ENCODE results near the gene ATAD3A. TPM values are rescaled to one million over a fixed set of nuclear protein-coding genes. Genes with fewer than 3 reads are reported as not detected.

The ATAD3A gene
- total and polyA plus RNA-seq, 12 donors: 7.8 to 46.3 (median 28.7) TPM

DNA sequence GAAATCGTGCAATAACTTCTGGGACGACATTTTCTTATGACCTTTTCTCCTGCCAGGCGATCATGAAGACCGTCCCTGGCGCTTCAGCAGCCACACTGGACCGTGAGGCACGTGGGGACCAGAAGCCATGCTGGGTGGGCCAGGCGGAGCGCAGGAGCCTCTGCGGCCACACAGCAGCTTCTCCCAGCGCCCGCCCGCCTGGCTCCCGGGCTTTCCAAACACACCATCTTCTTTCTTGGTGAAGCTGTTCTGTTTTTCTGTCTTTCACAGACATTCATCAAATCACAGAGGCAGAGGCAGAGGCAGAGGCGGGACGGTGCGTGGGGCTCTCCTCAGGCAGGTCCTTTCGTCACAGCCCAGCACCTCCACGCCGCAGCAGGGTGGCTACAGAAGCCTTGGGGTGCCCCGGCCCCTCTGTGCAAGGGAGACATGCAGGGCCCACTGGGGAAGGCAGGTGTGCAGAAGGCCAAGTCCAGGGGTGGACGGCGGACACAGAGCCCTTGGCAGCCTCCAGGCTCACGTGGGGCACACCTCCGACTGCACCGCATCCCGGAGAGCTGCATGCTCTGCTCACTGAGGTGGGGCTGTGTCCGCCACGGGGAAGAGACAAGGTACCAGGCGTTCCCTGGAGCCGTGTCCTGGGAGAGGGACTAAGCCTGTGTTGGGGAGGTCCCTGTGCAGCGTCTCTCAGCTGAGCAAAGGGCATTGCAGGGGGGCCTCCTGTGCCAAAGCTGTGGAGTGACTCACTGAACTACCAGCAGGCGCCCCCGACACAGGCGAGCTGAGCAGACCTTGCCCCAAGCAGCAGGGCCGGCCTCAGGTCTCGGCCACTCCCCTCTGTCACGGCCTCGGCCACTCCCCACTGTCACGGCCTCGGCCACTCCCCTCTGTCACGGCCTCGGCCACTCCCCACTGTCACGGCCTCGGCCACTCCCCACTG lies 31.1 kb downstream of the ATAD3A start:
- 52 to 66% (median 57%) methylated on average over 23 to 45 of the region's 45 CpGs for WGBS, 4 donors
- Histone ChIP-seq H3K4me3 (no peak overlapping the region), H3K27me3 (no peaks in the 10 kb centered on the region)

DNA sequence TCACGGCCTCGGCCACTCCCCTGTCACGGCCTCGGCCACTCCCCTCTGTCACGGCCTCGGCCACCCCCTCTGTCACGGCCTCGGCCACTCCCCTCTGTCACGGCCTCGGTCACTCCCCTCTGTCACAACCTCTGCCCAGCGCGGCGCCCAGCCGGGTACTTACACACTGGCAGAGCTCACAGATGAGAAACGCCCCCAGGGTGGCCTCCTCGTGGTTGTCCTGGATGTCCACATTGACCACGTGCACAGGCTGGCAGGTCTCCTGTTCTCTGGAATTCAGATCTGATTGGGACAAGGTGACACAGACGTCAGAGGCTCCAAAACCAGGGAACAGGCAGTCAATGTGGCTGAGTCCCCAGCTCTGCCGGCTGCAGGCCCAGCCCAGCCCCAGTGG lies 31.7 kb downstream of the ATAD3A start:
- Histone ChIP-seq H3K36me3 (replicated peaks in 1 of 2) (peaks cover 0 to 3% of the 10 kb centered on the region in 2 donors), H3K4me3 (no peak overlapping the region), H3K27ac (peak overlapping the region in 4 of 5 donors; percentile 13 to 95 (median 74)), H3K9me3 (replicated peaks in 1 of 3) (no peaks in the 10 kb centered on the region), H3K4me1 (replicated peaks in 1 of 2) (peaks cover 19 to 23% of the 10 kb centered on the region in 2 donors), H3K27me3 (no peaks in the 10 kb centered on the region)
- DNase-seq: peak; percentile 93 to 99 (median 98)
- TF ChIP-seq, protein P1, sequence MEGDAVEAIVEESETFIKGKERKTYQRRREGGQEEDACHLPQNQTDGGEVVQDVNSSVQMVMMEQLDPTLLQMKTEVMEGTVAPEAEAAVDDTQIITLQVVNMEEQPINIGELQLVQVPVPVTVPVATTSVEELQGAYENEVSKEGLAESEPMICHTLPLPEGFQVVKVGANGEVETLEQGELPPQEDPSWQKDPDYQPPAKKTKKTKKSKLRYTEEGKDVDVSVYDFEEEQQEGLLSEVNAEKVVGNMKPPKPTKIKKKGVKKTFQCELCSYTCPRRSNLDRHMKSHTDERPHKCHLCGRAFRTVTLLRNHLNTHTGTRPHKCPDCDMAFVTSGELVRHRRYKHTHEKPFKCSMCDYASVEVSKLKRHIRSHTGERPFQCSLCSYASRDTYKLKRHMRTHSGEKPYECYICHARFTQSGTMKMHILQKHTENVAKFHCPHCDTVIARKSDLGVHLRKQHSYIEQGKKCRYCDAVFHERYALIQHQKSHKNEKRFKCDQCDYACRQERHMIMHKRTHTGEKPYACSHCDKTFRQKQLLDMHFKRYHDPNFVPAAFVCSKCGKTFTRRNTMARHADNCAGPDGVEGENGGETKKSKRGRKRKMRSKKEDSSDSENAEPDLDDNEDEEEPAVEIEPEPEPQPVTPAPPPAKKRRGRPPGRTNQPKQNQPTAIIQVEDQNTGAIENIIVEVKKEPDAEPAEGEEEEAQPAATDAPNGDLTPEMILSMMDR (IDR thresholded peaks at IDR 0.05): no peak
- TF ChIP-seq POLR2A (IDR thresholded peaks at IDR 0.05): peak in 1 of 2 donors; percentile 80
- intact Hi-C loops (cut with DNase I): no loop called here
- WGBS, 4 donors: 38 to 65% (median 42%) methylated on average over 11 to 19 of the region's 19 CpGs

More for the DNA sequence above, 31.1 kb downstream of the ATAD3A start:
- TF ChIP-seq POLR2A (IDR thresholded peaks at IDR 0.05): no peak
- TF ChIP-seq, protein P1 (IDR thresholded peaks at IDR 0.05): peak in 1 of 6 experiments; percentile 10
- Histone ChIP-seq H3K27ac (peak overlapping the region; percentile 13 to 95 (median 69)), H3K36me3 (replicated peaks in 1 of 2) (peaks cover 0 to 3% of the 10 kb centered on the region in 2 donors), H3K9me3 (replicated peaks in 1 of 3) (no peaks in the 10 kb centered on the region), H3K4me1 (replicated peaks in 1 of 2) (peaks cover 19 to 23% of the 10 kb centered on the region in 2 donors)
- peak; percentile 64 to 79 (median 73) for DNase-seq
- intact Hi-C loops (cut with DNase I): no loop called here

DNA sequence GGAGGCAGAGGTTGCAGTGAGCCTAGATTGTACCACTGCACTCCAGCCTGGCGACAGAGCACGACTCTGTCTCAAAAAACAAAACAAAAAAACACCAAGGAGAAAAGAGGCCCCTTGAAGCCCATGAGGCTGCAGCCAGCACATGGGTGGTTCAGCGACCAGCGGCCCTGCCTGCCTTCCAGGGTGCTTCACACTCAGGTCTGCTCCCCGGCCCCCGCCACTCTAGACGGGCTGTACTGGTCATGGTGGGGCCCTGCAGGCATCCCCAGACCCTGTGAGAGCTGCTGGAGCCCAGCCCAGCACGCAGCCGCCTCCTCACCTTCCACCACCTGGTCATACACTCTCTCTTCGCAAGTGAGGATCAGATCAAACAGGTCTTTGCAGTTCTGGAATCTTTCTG lies 32.6 kb downstream of the ATAD3A start:
- Histone ChIP-seq H3K27ac (peak overlapping the region in 1 of 5 donors; percentile 95), H3K4me1 (replicated peaks in 1 of 2) (peaks cover 14 to 16% of the 10 kb centered on the region in 2 donors), H3K4me3 (no peak overlapping the region), H3K36me3 (replicated peaks in 1 of 2) (peaks cover 0 to 3% of the 10 kb centered on the region in 2 donors), H3K9me3 (replicated peaks in 1 of 3) (no peaks in the 10 kb centered on the region), H3K27me3 (no peaks in the 10 kb centered on the region)
- DNase-seq: no peak
- TF ChIP-seq, protein P1 (IDR thresholded peaks at IDR 0.05): no peak
- no peak for TF ChIP-seq POLR2A (IDR thresholded peaks at IDR 0.05)
- intact Hi-C loops (cut with DNase I): no loop called here
- WGBS, 4 donors: 87 to 96% (median 94%) methylated on average over 5 to 10 of the region's 10 CpGs

DNA sequence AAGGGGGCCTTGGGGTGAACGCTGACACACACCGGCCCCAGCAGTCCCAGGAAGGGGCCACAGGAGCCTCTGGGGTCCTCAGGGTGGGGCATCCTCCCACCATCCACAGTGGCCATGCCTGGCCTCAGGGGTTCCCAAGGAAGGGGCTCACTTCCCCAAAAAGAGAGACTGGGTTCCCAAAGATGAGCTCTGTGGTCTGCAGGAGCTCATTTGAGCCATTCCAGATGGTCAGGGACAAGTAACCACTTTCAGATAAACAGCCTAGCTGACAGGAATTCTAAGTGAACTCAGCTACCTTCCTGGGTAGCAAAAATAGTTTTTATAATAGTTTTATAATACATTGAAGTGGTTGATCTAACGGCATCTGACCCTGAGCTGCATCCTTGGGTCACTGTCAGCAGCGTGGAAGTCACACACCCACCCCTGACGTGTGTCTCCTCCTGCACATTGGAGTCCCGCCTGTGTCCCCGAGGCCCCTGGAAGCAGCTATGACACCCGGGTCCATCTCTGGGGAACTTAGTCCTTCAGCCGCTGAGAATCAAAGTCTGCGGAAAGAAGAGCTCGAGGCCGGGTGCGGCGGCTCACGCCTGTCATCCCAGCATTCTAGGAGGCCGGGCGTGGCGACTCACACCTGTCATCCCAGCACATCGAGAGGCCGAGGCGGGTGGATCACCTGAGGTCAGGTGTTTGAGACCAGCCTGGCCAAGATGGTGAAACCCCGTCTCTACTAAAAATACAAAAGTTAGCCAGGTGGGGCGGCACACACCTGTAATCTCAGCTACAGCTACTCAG lies 34.2 kb downstream of the ATAD3A start:
- Histone ChIP-seq H3K36me3 (replicated peaks in 1 of 2) (peaks cover 0 to 3% of the 10 kb centered on the region in 2 donors), H3K27ac (peak overlapping the region in 3 of 5 donors; percentile 34 to 47 (median 35)), H3K4me1 (replicated peaks in 1 of 2) (peaks cover 9 to 11% of the 10 kb centered on the region in 2 donors), H3K9me3 (replicated peaks in 1 of 3) (no peaks in the 10 kb centered on the region), H3K27me3 (no peaks in the 10 kb centered on the region), H3K4me3 (no peak overlapping the region)
- DNase-seq: peak in 1 of 7 donors; percentile 51
- intact Hi-C loops (cut with DNase I): no loop called here
- 65 to 70% (median 68%) methylated on average over 17 to 23 of the region's 23 CpGs for WGBS, 4 donors
- no peak for TF ChIP-seq POLR2A (IDR thresholded peaks at IDR 0.05)
- TF ChIP-seq, protein P1 (IDR thresholded peaks at IDR 0.05): no peak
